GM12878 (cell line): ENCODE data around the gene PDXP. TPM values are rescaled to one million over a fixed set of nuclear protein-coding genes. Genes with fewer than 3 reads are reported as not detected.
A peak's percentile ranks its signal among the peaks of the same experiment; 100 is the strongest.

Source experiments
- ATAC-seq: fragments of 200-7000 bp; cut with Tn5 transposase; 3 replicates; pipeline ENCODE4 v1.9.1; 2020; ENCODE audit warnings: mild to moderate bottlenecking, moderate library complexity
- BruUV-seq: library from RNA; stranded (reverse); fragments of 400-500 nt; replicated peaks from 2 replicates; lab custom pipeline; 2021; lab: Mats Ljungman, UMichigan
- CTCF ChIA-PET: fragments of 300-600 bp; sonication (Branson Sonifier 250); formaldehyde crosslinking; extraction: SDS; loops from one replicate; lab custom pipeline; 2021; ENCODE audit warnings: inconsistent platforms; lab: Yijun Ruan, JAX
- POLR2A ChIA-PET: fragments of 350-600 bp; formaldehyde crosslinking; extraction: SDS; loops from one replicate; lab custom pipeline; 2021; ENCODE audit warnings: inconsistent platforms; lab: Charles Lee
- RAD21 ChIA-PET: fragments of 300-600 bp; sonication (Branson Sonifier 250); formaldehyde crosslinking; loops from one replicate; lab custom pipeline; 2023; ENCODE audit warnings: antibody characterized with exemption; ENCODE audit not compliant: unreplicated experiment; lab: Charles Lee
- SMC1A ChIA-PET: fragments of 300-600 bp; sonication (Branson Sonifier 250); formaldehyde crosslinking; loops from one replicate; lab custom pipeline; 2023; ENCODE audit not compliant: unreplicated experiment, uncharacterized antibody; lab: Charles Lee
- DNase-seq: peaks from one replicate; pipeline ENCODE4 v3.0.0-alpha.2; 2011; ENCODE audit warnings: low read depth, low spot score
- FAIRE-seq: peaks from 3 replicates; lab custom pipeline; 2011; peaks lifted over from hg19 to GRCh38; lab: Jason Lieb, UNC
- H2AFZ ChIP-seq: 2 replicates; pipeline ENCODE4 v1.6.0; 2011; ENCODE audit warnings: low read depth, low read length, control low read depth; ENCODE audit not compliant: control insufficient read depth
- H3K27ac ChIP-seq: 2 replicates; pipeline ENCODE4 v1.5.1; 2011; ENCODE audit warnings: control low read depth; ENCODE audit not compliant: control insufficient read depth, insufficient read depth
- H3K27me3 ChIP-seq, 2 experiments: replicated peaks in 1 of 2; 2 replicates each; pipeline versions ENCODE4 v1.6.0 to v1.6.1; 2011; ENCODE audit warnings: low read length in 1 of 2; ENCODE audit not compliant: control insufficient read depth in 2 of 2, insufficient read depth in 2 of 2
- H3K36me3 ChIP-seq, 2 experiments: 2 replicates each; pipeline ENCODE4 v1.5.1; 2011; ENCODE audit warnings: low read length in 1 of 2; ENCODE audit not compliant: control insufficient read depth in 2 of 2, insufficient read depth in 2 of 2
- H3K4me1 ChIP-seq: 2 replicates; pipeline ENCODE4 v1.6.1; 2011; ENCODE audit warnings: mild to moderate bottlenecking, low read length, moderate library complexity, mixed read lengths; ENCODE audit not compliant: control insufficient read depth, insufficient read depth
- H3K4me2 ChIP-seq: 2 replicates; pipeline ENCODE4 v1.6.0; 2011; ENCODE audit warnings: control low read depth; ENCODE audit not compliant: control insufficient read depth, insufficient read depth
- H3K4me3 ChIP-seq: fragments of 200-600 bp; sonication (generic); 2 replicates; pipeline ENCODE4 v1.5.1; 2016
- H3K79me2 ChIP-seq: 2 replicates; pipeline ENCODE4 v1.6.0; 2011; ENCODE audit warnings: low read length; ENCODE audit not compliant: control insufficient read depth, insufficient read depth
- H3K9ac ChIP-seq: 2 replicates; pipeline ENCODE4 v1.8.0; 2011; ENCODE audit warnings: low read length, control low read depth, mixed read lengths; ENCODE audit not compliant: control insufficient read depth, insufficient read depth
- H3K9me3 ChIP-seq: replicated peaks from 3 replicates; pipeline ENCODE4 v1.5.1; 2011; ENCODE audit warnings: mild to moderate bottlenecking, low read length; ENCODE audit not compliant: control insufficient read depth, insufficient read depth
- H4K20me1 ChIP-seq: 2 replicates; pipeline ENCODE4 v1.6.0; 2011; ENCODE audit not compliant: control insufficient read depth, insufficient read depth
- HDGF ChIP-seq: fragments of 450-650 bp; IDR thresholded peaks from 2 replicates; pipeline ENCODE4 v1.6.1; 2016; ENCODE audit warnings: antibody characterized with exemption
- IKZF1 ChIP-seq: fragments of 450-650 bp; conservative IDR thresholded peaks from 2 replicates; pipeline ENCODE4 v1.6.1; 2017; ENCODE audit warnings: antibody characterized with exemption, mild to moderate bottlenecking
- PML ChIP-seq: IDR thresholded peaks from 2 replicates; pipeline ENCODE4 v1.6.1; 2012; ENCODE audit warnings: low read length, inconsistent platforms
- RCOR1 ChIP-seq: conservative IDR thresholded peaks from 2 replicates; pipeline ENCODE4 v1.6.1; 2012; ENCODE audit warnings: low read depth, low read length, improper control_type of control experiment
- RELA ChIP-seq: fragments of 450-650 bp; IDR thresholded peaks from 2 replicates; pipeline ENCODE4 v1.8.0; 2014; ENCODE audit warnings: borderline replicate concordance; ENCODE audit not compliant: partially characterized antibody
- WGBS: methylation state at CpG from one replicate; pipeline ENCODE4 v1.1.6; 2016; ENCODE audit warnings: low lambda C conversion rate; ENCODE audit not compliant: insufficient replicate concordance, insufficient coverage; ENCODE audit errors: missing lambda C conversion rate; 5-methylcytosine and 5-hydroxymethylcytosine counted together
- in situ Hi-C: fragments of 300-500 bp; cut with MboI; formaldehyde crosslinking; loops from 9 replicates; pipeline ENCODE4 v1.14.3; 2018; ENCODE audit warnings: mixed read lengths
- intact Hi-C: fragments of 100-400 bp; cut with micrococcal nuclease; formaldehyde crosslinking; loops from one replicate; pipeline ENCODE4 v1.14.2; 2022; ENCODE audit not compliant: unreplicated experiment
- polyA plus RNA-seq, 11 experiments: library from polyadenylated mRNA; depleted of rRNA in 4 of 11; unstranded in 6 of 11; stranded (reverse) in 5 of 11; fragments of >200 nt; fragmentation: Nextera tagmentation in 4 of 11; fragmentation: Illumina TruSeq in 1 of 11; extraction: Ambion mirVana in 4 of 11; extraction: Trizol in 1 of 11; gene quantifications; 1 replicate in 1 of 11; 2 replicates in 10 of 11; pipeline versions ENCODE4 v1.2.1 to v1.2.3, GENCODE V29; 2011 to 2016; ENCODE audit warnings: inconsistent platforms in 2 of 11, missing spikeins in 2 of 11, low read depth in 1 of 11
- total RNA-seq, 4 experiments: library from RNA; depleted of rRNA in 3 of 4; stranded (reverse); fragments of >200 nt in 3 of 4; fragmentation: Illumina TruSeq in 1 of 4; extraction: Trizol in 1 of 4; gene quantifications; 2 replicates each; pipeline versions ENCODE4 v1.2.1 to v1.2.3, GENCODE V29; 2013 to 2021
- TF ChIP-seq, protein P1 (sequence below): fragments of 450-650 bp; IDR thresholded peaks from 2 replicates; pipeline ENCODE4 v1.6.1; 2017; ENCODE audit warnings: mild to moderate bottlenecking, moderate library complexity
- TF ChIP-seq, protein P2 (sequence below): fragments of 450-650 bp; IDR thresholded peaks from 2 replicates; pipeline ENCODE4 v1.6.1; 2016; ENCODE audit warnings: mild to moderate bottlenecking

PDXP gene
- total and polyA plus RNA-seq, 10 of the 15 experiments (the other 5 are each of a cell fraction or from before 2014, with no cell fraction given): 4.4 to 56.7 (median 34.6) TPM

DNA sequence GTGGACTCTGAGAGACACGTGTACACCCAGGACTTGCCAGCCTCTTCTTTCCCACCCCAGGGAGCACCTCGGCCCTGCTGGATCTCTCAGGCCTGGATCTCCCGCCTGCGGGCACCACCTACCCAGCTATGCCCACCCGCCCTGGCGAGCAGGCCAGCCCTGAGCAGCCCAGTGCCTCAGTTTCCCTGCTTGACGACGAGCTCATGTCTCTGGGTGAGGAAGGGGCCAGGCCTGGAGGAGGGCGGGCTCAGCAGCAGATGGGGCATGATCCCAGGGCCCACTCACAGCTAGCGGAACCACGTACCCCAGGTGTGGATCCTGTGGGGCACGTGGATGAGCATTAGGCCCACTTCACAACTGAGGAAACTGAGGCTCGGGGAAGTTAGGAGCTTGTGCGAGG lies 32.8 kb upstream of the PDXP start:
- no TSS peak for BruUV-seq
- in situ Hi-C loops: loop anchor here (5.0 kb wide), 1 partner anchor 57 kb away; no protein-coding TSS in a partner anchor

DNA sequence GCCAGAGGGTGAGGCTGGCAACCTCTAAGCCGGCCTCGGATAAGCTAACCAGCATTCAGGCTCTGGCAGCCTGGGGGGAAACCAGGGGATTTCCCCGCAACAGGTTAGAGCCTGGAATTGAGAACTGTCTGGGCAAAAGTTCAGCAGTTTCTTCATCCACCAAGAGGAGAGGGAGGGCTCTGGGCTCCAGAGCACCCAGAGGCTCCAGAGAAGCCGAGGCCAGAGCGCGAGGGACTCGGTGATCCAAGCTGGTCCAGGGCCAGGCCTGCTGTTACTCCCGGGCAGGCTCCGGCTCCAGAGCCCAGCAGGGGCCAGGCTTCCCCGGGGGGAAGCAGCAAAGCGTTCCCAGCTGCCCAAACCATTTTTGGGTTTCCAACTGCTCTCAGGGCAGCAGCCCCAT lies 32.4 kb upstream of the PDXP start:
- BruUV-seq: no TSS peak
- Histone ChIP-seq H3K36me3 (peaks cover 15 to 17% of the 10 kb centered on the region in 2 experiments), H4K20me1 (no peaks in the 10 kb centered on the region), H3K4me2 (peak overlapping the region; percentile 46; the same call in 1 of the 2 replicates), H3K79me2 (no peaks in the 10 kb centered on the region), H3K27ac (peak overlapping the region; percentile 36), H3K4me3 (no peak overlapping the region), H3K4me1 (peaks cover 27% of the 10 kb centered on the region), H3K27me3 (no peaks in the 10 kb centered on the region), H3K9me3 (no peaks in the 10 kb centered on the region), H3K9ac (no peak overlapping the region), H2AFZ (no peak overlapping the region)
- CTCF ChIA-PET: interaction anchor here (4.1 to 14.9 kb wide), 5 partner anchors 8 to 54 kb away, joined by 26 to 275 read pairs (median 146); partner anchors contain the start of genes GGA1, LGALS1, NOL12 and PDXP
- SMC1A ChIA-PET: interaction anchor here (0.9 to 5.9 kb wide), 11 partner anchors 9 to 55 kb away, joined by 3 to 69 read pairs (median 6); partner anchors contain the start of genes LGALS1, PDXP and SH3BP1
- ATAC-seq: peak; percentile 56
- FAIRE-seq: no peak
- WGBS: 83% methylated on average over 11 of the region's 11 CpGs
- DNase-seq: no peak
- in situ Hi-C loops (loop anchor here (5.0 kb wide), 1 partner anchor 56 kb away; no protein-coding TSS in a partner anchor), intact Hi-C loops (no loop called here)
- RAD21 ChIA-PET: interaction anchor here (0.8 to 7.1 kb wide), 10 partner anchors 8 to 60 kb away, joined by 3 to 76 read pairs (median 10); partner anchors contain the start of genes LGALS1, NOL12, PDXP and SH3BP1
- POLR2A ChIA-PET: interaction anchor here (0.9 to 5.0 kb wide), 9 partner anchors 8 to 56 kb away, joined by 3 to 45 read pairs (median 13); partner anchors contain the start of genes GGA1, LGALS1, PDXP and SH3BP1
- TF ChIP-seq RCOR1: no peak
- TF ChIP-seq, protein P1, sequence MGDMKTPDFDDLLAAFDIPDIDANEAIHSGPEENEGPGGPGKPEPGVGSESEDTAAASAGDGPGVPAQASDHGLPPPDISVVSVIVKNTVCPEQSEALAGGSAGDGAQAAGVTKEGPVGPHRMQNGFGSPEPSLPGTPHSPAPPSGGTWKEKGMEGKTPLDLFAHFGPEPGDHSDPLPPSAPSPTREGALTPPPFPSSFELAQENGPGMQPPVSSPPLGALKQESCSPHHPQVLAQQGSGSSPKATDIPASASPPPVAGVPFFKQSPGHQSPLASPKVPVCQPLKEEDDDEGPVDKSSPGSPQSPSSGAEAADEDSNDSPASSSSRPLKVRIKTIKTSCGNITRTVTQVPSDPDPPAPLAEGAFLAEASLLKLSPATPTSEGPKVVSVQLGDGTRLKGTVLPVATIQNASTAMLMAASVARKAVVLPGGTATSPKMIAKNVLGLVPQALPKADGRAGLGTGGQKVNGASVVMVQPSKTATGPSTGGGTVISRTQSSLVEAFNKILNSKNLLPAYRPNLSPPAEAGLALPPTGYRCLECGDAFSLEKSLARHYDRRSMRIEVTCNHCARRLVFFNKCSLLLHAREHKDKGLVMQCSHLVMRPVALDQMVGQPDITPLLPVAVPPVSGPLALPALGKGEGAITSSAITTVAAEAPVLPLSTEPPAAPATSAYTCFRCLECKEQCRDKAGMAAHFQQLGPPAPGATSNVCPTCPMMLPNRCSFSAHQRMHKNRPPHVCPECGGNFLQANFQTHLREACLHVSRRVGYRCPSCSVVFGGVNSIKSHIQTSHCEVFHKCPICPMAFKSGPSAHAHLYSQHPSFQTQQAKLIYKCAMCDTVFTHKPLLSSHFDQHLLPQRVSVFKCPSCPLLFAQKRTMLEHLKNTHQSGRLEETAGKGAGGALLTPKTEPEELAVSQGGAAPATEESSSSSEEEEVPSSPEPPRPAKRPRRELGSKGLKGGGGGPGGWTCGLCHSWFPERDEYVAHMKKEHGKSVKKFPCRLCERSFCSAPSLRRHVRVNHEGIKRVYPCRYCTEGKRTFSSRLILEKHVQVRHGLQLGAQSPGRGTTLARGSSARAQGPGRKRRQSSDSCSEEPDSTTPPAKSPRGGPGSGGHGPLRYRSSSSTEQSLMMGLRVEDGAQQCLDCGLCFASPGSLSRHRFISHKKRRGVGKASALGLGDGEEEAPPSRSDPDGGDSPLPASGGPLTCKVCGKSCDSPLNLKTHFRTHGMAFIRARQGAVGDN: 0 out of 2 replicates have a peak, but pooled peaks have one; percentile 27
- peak; percentile 37; the same call in 1 of the 2 replicates for TF ChIP-seq IKZF1
- TF ChIP-seq PML: no peak
- peak; percentile 75 for TF ChIP-seq RELA

More for the DNA sequence above, 32.8 kb upstream of the PDXP start:
- Histone ChIP-seq H3K27me3 (no peaks in the 10 kb centered on the region), H3K4me2 (peak overlapping the region; percentile 46; the same call in 1 of the 2 replicates), H2AFZ (no peak overlapping the region), H4K20me1 (no peaks in the 10 kb centered on the region), H3K4me1 (peaks cover 27% of the 10 kb centered on the region), H3K36me3 (peaks cover 17 to 19% of the 10 kb centered on the region in 2 experiments), H3K9me3 (no peaks in the 10 kb centered on the region), H3K79me2 (no peaks in the 10 kb centered on the region), H3K27ac (peak overlapping the region; percentile 36), H3K4me3 (no peak overlapping the region), H3K9ac (no peak overlapping the region)
- FAIRE-seq: no peak
- DNase-seq: no peak
- POLR2A ChIA-PET: interaction anchor here (0.9 to 5.0 kb wide), 8 partner anchors 8 to 56 kb away, joined by 3 to 45 read pairs (median 11); partner anchors contain the start of genes GGA1, PDXP and SH3BP1
- CTCF ChIA-PET: interaction anchor here (1.4 to 14.9 kb wide), 6 partner anchors 8 to 238 kb away, joined by 5 to 275 read pairs (median 104); partner anchors contain the start of genes GGA1, LGALS1, NOL12 and PDXP
- SMC1A ChIA-PET: interaction anchor here (0.9 to 5.9 kb wide), 11 partner anchors 8 to 56 kb away, joined by 3 to 69 read pairs (median 6); partner anchors contain the start of genes LGALS1, PDXP and SH3BP1
- RAD21 ChIA-PET: interaction anchor here (0.8 to 7.1 kb wide), 9 partner anchors 9 to 60 kb away, joined by 3 to 76 read pairs (median 14); partner anchors contain the start of genes LGALS1, NOL12, PDXP and SH3BP1
- TF ChIP-seq, protein P2, sequence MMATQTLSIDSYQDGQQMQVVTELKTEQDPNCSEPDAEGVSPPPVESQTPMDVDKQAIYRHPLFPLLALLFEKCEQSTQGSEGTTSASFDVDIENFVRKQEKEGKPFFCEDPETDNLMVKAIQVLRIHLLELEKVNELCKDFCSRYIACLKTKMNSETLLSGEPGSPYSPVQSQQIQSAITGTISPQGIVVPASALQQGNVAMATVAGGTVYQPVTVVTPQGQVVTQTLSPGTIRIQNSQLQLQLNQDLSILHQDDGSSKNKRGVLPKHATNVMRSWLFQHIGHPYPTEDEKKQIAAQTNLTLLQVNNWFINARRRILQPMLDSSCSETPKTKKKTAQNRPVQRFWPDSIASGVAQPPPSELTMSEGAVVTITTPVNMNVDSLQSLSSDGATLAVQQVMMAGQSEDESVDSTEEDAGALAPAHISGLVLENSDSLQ: no peak
- peak; percentile 75; the same call in 1 of the 2 replicates for TF ChIP-seq HDGF
- WGBS: 81% methylated on average over 14 of the region's 14 CpGs
- intact Hi-C loops: no loop called here
- no peak for ATAC-seq
